K562 treated with DMSO at 1 percent for 4 hours (cell line): Measurements from ENCODE around the gene IRGM. TPM values are rescaled to one million over a fixed set of nuclear protein-coding genes. Genes with fewer than 3 reads are reported as not detected.

Experiments
- total RNA-seq: library from RNA; unstranded; fragments of 300-600 nt; gene quantifications from 2 replicates; pipeline ENCODE4 v1.2.3, GENCODE V29; 2022; ENCODE audit not compliant: insufficient read depth

Gene IRGM
- total RNA-seq: not detected in 2 replicates

GRCh38 chr5:150846308-150846653 lies at the start of gene IRGM:
Gene IRGM, plus strand, starts transcription at chr5:150846521. Its CDS starts 1,603 bp downstream, at chr5:150848124.

Other genes starting within 250 kb of the IRGM start
- not detected in 2 replicates for gene SYNPO, start 205.9 kb upstream of the IRGM start, total RNA-seq
- gene MYOZ3, start 185.3 kb upstream of the IRGM start, total RNA-seq: not detected in 2 replicates
- 35.4 and 50.3 TPM in 2 replicates for gene RBM22, start 145.5 kb upstream of the IRGM start, total RNA-seq
- gene DCTN4, start 87.5 kb upstream of the IRGM start, total RNA-seq: 28.8 and 33.2 TPM in 2 replicates
- 44.4 and 51.4 TPM in 2 replicates for gene SMIM3, start 67.8 kb upstream of the IRGM start, total RNA-seq
- gene ZNF300, start 58.5 kb downstream of the IRGM start, total RNA-seq: 3.6 and 4.4 TPM in 2 replicates
- 4.1 and 4.5 TPM in 2 replicates for gene GPX3, start 174.1 kb downstream of the IRGM start, total RNA-seq
- 47.8 and 48.2 TPM in 2 replicates for gene TNIP1, start 234.5 kb downstream of the IRGM start, total RNA-seq